ENCODE data around the gene DDX11.
"Not testable (repeated sequence)": the region's sequence is repeated elsewhere in the genome, so short reads cannot be mapped to it uniquely, and the experiment has no call there.

GRCh38 chr12:31067656-31068055, 6.0 kb upstream of the DDX11 start:
- not testable (repeated sequence) for TF ChIP-seq CTCF (IDR thresholded peaks at IDR 0.05; ENCODE audit: low read length); EZH2 (IDR thresholded peaks at IDR 0.05; ENCODE audit: borderline replicate concordance, low read length)

All from OCI-LY1 (cell line).